WTC11 (cell line): Measurements from ENCODE around the gene MRC1. TPM values are rescaled to one million over a fixed set of nuclear protein-coding genes. Genes with fewer than 3 reads are reported as not detected.
A peak's percentile ranks its signal among the peaks of the same experiment; 100 is the strongest.

Source experiments
- ATAC-seq: fragments of 200-7000 bp; cut with Tn5 transposase; 2 replicates; pipeline ENCODE4 v1.10.0; 2021; ENCODE audit warnings: mild to moderate bottlenecking, moderate library complexity
- CTCF ChIA-PET: fragments of 300-600 bp; sonication (Branson Sonifier 250); formaldehyde crosslinking; loops from one replicate; lab custom pipeline; 2021; ENCODE audit warnings: antibody characterized with exemption; lab: Charles Lee
- POLR2A ChIA-PET: fragments of 350-600 bp; sonication (Branson Sonifier 250); formaldehyde crosslinking; loops from one replicate; lab custom pipeline; 2021; ENCODE audit warnings: antibody characterized with exemption; lab: Charles Lee
- DNase-seq: peaks from one replicate; pipeline ENCODE4 v3.0.0; 2021; ENCODE audit warnings: low spot score
- H3K27ac Mint-ChIP-seq: 2 replicates; pipeline ENCODE4 v1.8.0; 2021; ENCODE audit warnings: mixed read lengths
- H3K27me3 Mint-ChIP-seq: 2 replicates; pipeline ENCODE4 v1.8.0; 2021; ENCODE audit warnings: low read depth, mild to moderate bottlenecking, moderate library complexity, mixed read lengths
- H3K36me3 Mint-ChIP-seq: 2 replicates; pipeline ENCODE4 v1.8.0; 2021; ENCODE audit warnings: mixed read lengths
- H3K4me1 Mint-ChIP-seq: 2 replicates; pipeline ENCODE4 v1.8.0; 2022; ENCODE audit warnings: mixed read lengths
- H3K4me3 Mint-ChIP-seq: 2 replicates; pipeline ENCODE4 v1.8.0; 2021; ENCODE audit warnings: mild to moderate bottlenecking, moderate library complexity, mixed read lengths
- H3K9me3 Mint-ChIP-seq: 2 replicates; pipeline ENCODE4 v1.8.0; 2021; ENCODE audit warnings: mixed read lengths
- E2F4 ChIP-seq: sonication (generic); formaldehyde crosslinking; IDR thresholded peaks from 2 replicates; pipeline ENCODE4 v1.8.1; 2022; ENCODE audit warnings: low read depth, mild to moderate bottlenecking, moderate library complexity, missing genetic modification reagents, borderline replicate concordance
- EMX1 ChIP-seq: fragments of 250-450 bp; sonication (Bioruptor Pico); IDR thresholded peaks from 2 replicates; pipeline ENCODE4 v1.8.0; 2021; ENCODE audit warnings: mild to moderate bottlenecking
- ERG ChIP-seq: fragments of 250-450 bp; sonication (Bioruptor Pico); IDR thresholded peaks from 2 replicates; pipeline ENCODE4 v1.8.0; 2021; ENCODE audit warnings: mild to moderate bottlenecking
- GRHL2 ChIP-seq: fragments of 250-450 bp; sonication (Bioruptor Pico); IDR thresholded peaks from 2 replicates; pipeline ENCODE4 v1.8.0; 2022; ENCODE audit warnings: mild to moderate bottlenecking, moderate library complexity; ENCODE audit not compliant: insufficient replicate concordance, severe bottlenecking
- OVOL2 ChIP-seq: fragments of 250-450 bp; sonication (Bioruptor Pico); IDR thresholded peaks from 2 replicates; pipeline ENCODE4 v1.9.0; 2021; ENCODE audit warnings: mild to moderate bottlenecking, borderline replicate concordance
- RORB ChIP-seq: fragments of 250-450 bp; sonication (Bioruptor Pico); IDR thresholded peaks from 2 replicates; pipeline ENCODE4 v1.9.0; 2021; ENCODE audit warnings: mild to moderate bottlenecking
- SMAD3 ChIP-seq: sonication (generic); formaldehyde crosslinking; IDR thresholded peaks from 2 replicates; pipeline ENCODE4 v1.8.0; 2022; ENCODE audit warnings: missing genetic modification reagents, mild to moderate bottlenecking, borderline replicate concordance
- SMAD4 ChIP-seq: sonication (generic); formaldehyde crosslinking; IDR thresholded peaks from 2 replicates; pipeline ENCODE4 v1.8.0; 2022; ENCODE audit warnings: mild to moderate bottlenecking, missing genetic modification reagents
- USF2 ChIP-seq: sonication (generic); formaldehyde crosslinking; IDR thresholded peaks from 2 replicates; pipeline ENCODE4 v1.8.1; 2023; ENCODE audit warnings: mild to moderate bottlenecking, missing genetic modification reagents, moderate library complexity
- ZBTB21 ChIP-seq: sonication (generic); formaldehyde crosslinking; IDR thresholded peaks from 2 replicates; pipeline ENCODE4 v1.8.1; 2023; ENCODE audit warnings: mild to moderate bottlenecking, missing genetic modification reagents, borderline replicate concordance
- ZNF138 ChIP-seq: sonication (generic); formaldehyde crosslinking; conservative IDR thresholded peaks from 2 replicates; pipeline ENCODE4 v1.8.1; 2022; ENCODE audit warnings: mild to moderate bottlenecking, moderate library complexity, missing genetic modification reagents
- ZNF219 ChIP-seq: sonication (generic); formaldehyde crosslinking; IDR thresholded peaks from 2 replicates; pipeline ENCODE4 v1.8.0; 2023; ENCODE audit warnings: missing genetic modification reagents, mild to moderate bottlenecking, borderline replicate concordance
- ZNF232 ChIP-seq: sonication (generic); formaldehyde crosslinking; IDR thresholded peaks from 2 replicates; pipeline ENCODE4 v1.8.0; 2022; ENCODE audit warnings: mild to moderate bottlenecking, missing genetic modification reagents
- ZNF263 ChIP-seq: sonication (generic); formaldehyde crosslinking; IDR thresholded peaks from 2 replicates; pipeline ENCODE4 v1.8.1; 2022; ENCODE audit warnings: low read depth, mild to moderate bottlenecking, moderate library complexity, missing genetic modification reagents
- ZNF281 ChIP-seq: sonication (generic); formaldehyde crosslinking; IDR thresholded peaks from 2 replicates; pipeline ENCODE4 v1.8.0; 2023; ENCODE audit warnings: mild to moderate bottlenecking, missing genetic modification reagents
- ZNF423 ChIP-seq: fragments of 250-450 bp; sonication (Bioruptor Pico); IDR thresholded peaks from 2 replicates; pipeline ENCODE4 v2.1.2; 2022; ENCODE audit warnings: mild to moderate bottlenecking, moderate library complexity
- ZNF671 ChIP-seq: fragments of 250-450 bp; sonication (Bioruptor Pico); IDR thresholded peaks from 2 replicates; pipeline ENCODE4 v1.8.0; 2021; ENCODE audit warnings: mild to moderate bottlenecking
- total RNA-seq: library from RNA; stranded (reverse); gene quantifications from 3 replicates; pipeline ENCODE4 v1.2.3, GENCODE V29; 2021
- TF ChIP-seq, protein P1 (sequence below): sonication (generic); formaldehyde crosslinking; IDR thresholded peaks from 2 replicates; pipeline ENCODE4 v1.8.0; 2022; ENCODE audit warnings: mild to moderate bottlenecking, missing genetic modification reagents
- TF ChIP-seq, protein P2 (sequence below): sonication (generic); formaldehyde crosslinking; IDR thresholded peaks from 2 replicates; pipeline ENCODE4 v1.8.0; 2022; ENCODE audit warnings: mild to moderate bottlenecking, missing genetic modification reagents

The MRC1 gene
- total RNA-seq, 1 experiment from 2014 or later = 0.33 TPM

GRCh38 chr10:17785276-17785930, 23.7 kb upstream of the MRC1 start:
- TF ChIP-seq ZNF423 (CRISPR knock-in tag) (no peak), ZNF671 (CRISPR knock-in tag) (no peak), RORB (CRISPR knock-in tag) (no peak), ZNF263 (no peak), E2F4 (CRISPR knock-in tag) (no peak), ZBTB21 (CRISPR knock-in tag) (no peak), USF2 (CRISPR knock-in tag) (no peak), SMAD4 (no peak), ZNF219 (CRISPR knock-in tag) (no peak)
- TF ChIP-seq, protein P1, sequence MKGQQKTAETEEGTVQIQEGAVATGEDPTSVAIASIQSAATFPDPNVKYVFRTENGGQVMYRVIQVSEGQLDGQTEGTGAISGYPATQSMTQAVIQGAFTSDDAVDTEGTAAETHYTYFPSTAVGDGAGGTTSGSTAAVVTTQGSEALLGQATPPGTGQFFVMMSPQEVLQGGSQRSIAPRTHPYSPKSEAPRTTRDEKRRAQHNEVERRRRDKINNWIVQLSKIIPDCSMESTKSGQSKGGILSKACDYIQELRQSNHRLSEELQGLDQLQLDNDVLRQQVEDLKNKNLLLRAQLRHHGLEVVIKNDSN (CRISPR knock-in tag) = no peak
- no peak for ATAC-seq
- ChIA-PET POLR2A (no interaction called here), CTCF (interaction anchor here (0.6 to 1.8 kb wide), 3 partner anchors 16 to 174 kb away, joined by 3 to 5 read pairs (median 5); no protein-coding TSS in a partner anchor)
- Mint-ChIP-seq H3K27ac (no peak overlapping the region), H3K4me1 (peaks cover 5% of the 10 kb centered on the region), H3K9me3 (peaks cover 2% of the 10 kb centered on the region; the same call in 1 of the 2 replicates), H3K4me3 (no peak overlapping the region), H3K27me3 (no peaks in the 10 kb centered on the region), H3K36me3 (no peaks in the 10 kb centered on the region)
- DNase-seq = no peak

DNA sequence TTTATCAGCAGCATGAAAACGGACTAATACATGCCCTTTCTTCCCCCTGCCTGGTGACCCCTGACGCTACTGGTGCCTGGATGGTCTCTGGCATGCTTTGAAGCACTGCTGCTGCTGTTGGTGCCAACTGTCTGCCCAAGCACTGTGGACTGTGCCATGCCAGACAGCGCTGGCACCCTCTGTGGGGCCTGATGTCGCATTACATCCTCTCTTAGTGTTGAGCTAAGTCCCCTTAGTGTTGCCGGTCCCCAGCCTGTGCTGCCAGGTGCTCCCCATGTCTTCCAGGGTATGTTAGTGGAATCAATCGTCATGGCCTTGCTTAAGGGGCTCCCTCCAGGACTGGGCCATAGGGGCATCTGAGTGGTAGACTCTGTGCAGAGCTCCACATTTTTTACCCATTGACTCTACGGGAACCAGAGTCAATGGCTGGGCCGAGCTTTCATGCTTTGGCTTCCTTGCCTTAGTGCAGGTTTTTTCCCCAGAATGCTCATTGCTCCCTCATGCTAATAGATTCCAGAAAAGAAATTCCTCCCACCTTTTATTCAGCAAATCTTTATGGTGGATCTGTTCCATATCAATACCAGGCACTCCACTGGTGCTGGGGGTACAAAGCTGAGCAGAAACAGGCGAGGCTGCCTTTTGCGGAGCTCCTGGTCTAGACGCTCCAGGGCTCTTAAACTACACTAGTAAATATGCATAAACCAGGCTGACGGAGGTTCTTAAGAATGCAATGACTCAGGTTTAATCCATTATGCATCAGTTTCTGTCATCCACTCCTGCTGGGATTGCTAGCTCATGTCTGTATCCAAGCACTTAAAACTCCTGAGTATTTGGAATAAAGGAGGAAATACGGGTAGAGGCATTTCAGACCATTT, 21.8 kb upstream of the MRC1 start:
- Mint-ChIP-seq H3K9me3 (no peaks in the 10 kb centered on the region), H3K4me3 (no peak overlapping the region), H3K36me3 (no peaks in the 10 kb centered on the region), H3K4me1 (peaks cover 5% of the 10 kb centered on the region), H3K27me3 (no peaks in the 10 kb centered on the region), H3K27ac (no peak overlapping the region)
- DNase-seq (no peak), ATAC-seq (peak; percentile 77)
- POLR2A ChIA-PET = interaction anchor here (0.6 kb wide), 1 partner anchor 361 kb away, joined by 3 read pairs; no protein-coding TSS in a partner anchor
- CTCF ChIA-PET = interaction anchor here (0.7 to 3.3 kb wide), 4 partner anchors 14 to 429 kb away, joined by 3 to 11 read pairs (median 4); no protein-coding TSS in a partner anchor
- no peak for TF ChIP-seq ZNF138 (CRISPR knock-in tag)
- no peak for TF ChIP-seq ERG (CRISPR knock-in tag)
- no peak for TF ChIP-seq ZBTB21 (CRISPR knock-in tag)
- no peak for TF ChIP-seq GRHL2 (CRISPR knock-in tag)
- TF ChIP-seq OVOL2 = no peak
- TF ChIP-seq ZNF281 = no peak
- TF ChIP-seq EMX1 = no peak
- TF ChIP-seq, protein P2, sequence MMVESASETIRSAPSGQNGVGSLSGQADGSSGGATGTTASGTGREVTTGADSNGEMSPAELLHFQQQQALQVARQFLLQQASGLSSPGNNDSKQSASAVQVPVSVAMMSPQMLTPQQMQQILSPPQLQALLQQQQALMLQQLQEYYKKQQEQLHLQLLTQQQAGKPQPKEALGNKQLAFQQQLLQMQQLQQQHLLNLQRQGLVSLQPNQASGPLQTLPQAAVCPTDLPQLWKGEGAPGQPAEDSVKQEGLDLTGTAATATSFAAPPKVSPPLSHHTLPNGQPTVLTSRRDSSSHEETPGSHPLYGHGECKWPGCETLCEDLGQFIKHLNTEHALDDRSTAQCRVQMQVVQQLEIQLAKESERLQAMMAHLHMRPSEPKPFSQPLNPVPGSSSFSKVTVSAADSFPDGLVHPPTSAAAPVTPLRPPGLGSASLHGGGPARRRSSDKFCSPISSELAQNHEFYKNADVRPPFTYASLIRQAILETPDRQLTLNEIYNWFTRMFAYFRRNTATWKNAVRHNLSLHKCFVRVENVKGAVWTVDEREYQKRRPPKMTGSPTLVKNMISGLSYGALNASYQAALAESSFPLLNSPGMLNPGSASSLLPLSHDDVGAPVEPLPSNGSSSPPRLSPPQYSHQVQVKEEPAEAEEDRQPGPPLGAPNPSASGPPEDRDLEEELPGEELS (CRISPR knock-in tag) = no peak
- no peak for TF ChIP-seq ZNF232 (CRISPR knock-in tag)
- TF ChIP-seq, protein P1 (CRISPR knock-in tag) = no peak
- TF ChIP-seq SMAD3 (CRISPR knock-in tag) = no peak
